SIG-M5 treated with dmso at 0.1 percent for 504 hours (cell line): ENCODE measurements around the gene CPSF7.
"Not testable (repeated sequence)": the region's sequence is repeated elsewhere in the genome, so short reads cannot be mapped to it uniquely, and the experiment has no call there.

ENCODE experiments used
- DNase-seq: peaks from one replicate; lab custom pipeline; 2025; ENCODE audit not compliant: unreplicated experiment; lab: John Stamatoyannopoulos, UW

Gene CPSF7

GRCh38 chr11:61384271-61385242, 45.2 kb downstream of the CPSF7 start:
- peak; percentile 16 for DNase-seq

- DNase-seq: not testable (repeated sequence)
Observed at GRCh38 chr11:61383859-61384258, 45.9 kb downstream of the CPSF7 start.

GRCh38 chr11:61380884-61381283, 48.9 kb downstream of the CPSF7 start:
- no peak for DNase-seq

DNA sequence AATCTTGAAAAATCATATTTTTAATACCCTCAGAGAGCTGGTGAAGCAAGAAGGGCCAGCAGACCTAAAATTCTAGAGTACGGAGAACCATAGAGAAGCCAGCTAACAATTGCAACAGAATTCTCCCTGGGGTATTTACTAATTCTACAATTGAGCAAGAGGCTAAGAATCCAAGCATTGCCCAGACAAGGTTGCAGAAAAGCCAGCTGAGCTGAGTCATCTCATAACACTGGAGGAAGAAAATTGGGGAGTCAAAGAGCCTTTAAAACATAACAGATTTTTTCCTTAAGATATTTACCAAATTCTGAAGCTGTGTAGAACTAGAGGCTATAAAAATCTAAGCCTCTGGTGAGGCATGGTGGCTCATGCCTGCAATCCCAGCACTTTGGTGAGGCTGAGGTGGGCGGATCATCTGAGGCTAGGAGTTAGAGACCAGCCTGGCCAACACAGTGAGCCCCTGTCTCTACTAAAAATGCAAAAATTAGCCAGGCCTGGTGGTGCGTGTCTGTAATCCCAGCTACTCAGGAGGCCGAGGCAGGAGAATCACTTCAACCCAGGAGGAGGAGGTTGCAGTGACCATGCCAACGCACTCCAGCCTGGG, 51.0 kb downstream of the CPSF7 start:
- peak; percentile 95 for DNase-seq

DNA sequence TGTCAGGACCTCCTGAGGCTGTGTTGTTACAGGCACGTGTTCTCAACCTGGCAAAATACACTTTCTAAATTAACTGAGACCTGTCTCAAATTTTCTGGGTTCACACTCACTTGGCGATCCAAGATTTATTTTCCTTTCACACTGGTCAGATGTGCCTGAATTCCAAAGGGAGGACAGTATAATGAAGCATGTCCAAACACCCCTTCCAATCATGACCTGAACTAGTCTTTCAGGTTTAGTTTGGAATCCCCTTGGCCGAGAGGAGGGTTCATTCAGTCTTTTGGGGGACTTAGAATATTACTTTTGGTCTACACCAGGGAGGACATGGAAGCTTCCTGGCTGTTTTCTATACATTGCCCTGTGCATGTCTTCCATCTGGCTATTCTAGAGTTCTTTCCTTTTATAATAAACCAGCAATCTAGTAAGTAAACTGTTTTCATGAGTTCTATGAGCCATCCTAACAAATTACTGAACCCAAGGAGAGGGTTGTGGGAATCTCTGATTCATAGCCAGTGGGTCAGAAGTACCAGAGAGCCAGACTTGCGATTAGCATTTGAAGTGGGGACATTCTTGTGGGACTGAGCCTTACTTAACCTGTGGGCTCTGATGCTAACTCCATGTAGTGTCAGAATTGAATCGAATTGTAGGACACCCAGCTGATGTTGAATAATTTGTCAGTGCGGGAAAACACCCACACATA, 52.2 kb downstream of the CPSF7 start:
- DNase-seq: no peak

DNA sequence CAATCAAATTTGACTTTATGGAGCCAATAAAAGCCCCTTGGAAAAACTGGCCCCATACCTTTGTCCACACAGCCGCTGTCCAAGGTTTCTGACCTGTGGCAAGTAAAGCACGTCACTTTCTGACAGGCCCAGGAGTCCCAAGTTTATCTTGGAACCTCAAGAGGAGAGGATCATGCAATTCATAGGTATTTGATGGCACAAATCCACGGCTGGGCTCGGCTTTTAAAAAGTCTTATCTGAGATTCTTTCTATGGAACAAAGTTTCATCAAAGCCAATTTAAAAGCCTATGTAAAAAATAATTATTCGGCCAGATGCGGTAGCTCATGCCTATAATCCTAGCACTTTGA, 54.0 kb downstream of the CPSF7 start:
- no peak for DNase-seq

DNA sequence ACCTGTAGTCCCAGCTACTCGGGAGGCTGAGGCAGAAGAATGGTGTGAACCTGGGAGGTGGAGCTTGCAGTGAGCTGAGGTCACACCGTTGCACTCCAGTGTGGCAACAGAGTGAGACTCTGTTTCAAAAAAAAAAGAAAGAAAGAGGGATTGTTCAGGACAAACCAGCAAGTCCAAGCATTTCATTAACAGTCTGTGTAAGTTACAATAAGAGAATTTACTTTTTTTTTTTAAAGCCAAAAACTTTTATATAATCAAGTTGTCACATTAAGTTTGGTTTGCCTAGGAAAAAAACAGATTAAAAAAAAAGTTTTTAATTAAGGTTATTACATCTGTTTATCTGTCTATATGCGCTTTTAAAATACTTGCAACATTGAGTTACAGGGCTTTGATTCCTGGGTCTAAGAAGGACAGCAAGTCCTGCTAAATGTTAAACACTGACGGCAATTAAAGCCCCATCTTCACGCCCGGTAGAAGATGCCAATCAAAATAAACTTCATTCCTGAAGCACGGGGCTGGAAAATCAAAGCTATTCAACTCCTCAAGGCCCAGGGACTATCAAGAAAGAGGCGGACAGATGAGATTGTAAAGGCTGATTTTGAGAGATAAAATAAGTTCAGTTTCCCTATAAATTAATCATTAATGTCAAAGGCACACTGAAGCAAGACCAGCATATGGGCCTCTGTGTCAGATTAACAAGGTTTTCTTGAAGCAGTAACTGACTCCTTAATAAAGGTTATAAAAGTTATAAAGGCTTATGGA, 56.9 kb downstream of the CPSF7 start:
- no peak for DNase-seq

- DNase-seq: no peak
Observed at GRCh38 chr11:61370349-61371005, 59.3 kb downstream of the CPSF7 start.

- no peak for DNase-seq
Observed at GRCh38 chr11:61369372-61370348, 60.1 kb downstream of the CPSF7 start.

GRCh38 chr11:61368646-61369045, 61.1 kb downstream of the CPSF7 start:
- no peak for DNase-seq

DNA sequence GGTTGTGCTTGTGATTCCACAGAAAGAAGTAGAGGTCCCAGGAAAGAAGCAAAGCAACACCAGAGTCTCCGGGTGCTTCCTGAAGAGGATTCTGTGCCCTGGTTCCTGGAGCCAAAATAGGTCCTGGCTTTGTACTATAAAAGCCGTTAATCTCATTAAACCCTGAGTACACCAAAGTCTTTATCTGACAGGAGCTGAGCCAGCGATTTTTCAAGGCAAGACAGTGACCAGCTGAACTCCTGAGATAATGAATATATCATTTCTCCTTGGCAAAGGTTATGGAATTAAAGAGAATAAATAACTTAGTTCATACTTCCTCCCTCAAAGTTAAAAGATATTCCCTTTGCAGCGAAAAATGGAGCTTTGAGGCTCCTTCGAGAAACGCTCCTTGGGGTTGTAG, 62.4 kb downstream of the CPSF7 start:
- no peak for DNase-seq

GRCh38 chr11:61364012-61364675, 65.6 kb downstream of the CPSF7 start:
- no peak for DNase-seq

DNA sequence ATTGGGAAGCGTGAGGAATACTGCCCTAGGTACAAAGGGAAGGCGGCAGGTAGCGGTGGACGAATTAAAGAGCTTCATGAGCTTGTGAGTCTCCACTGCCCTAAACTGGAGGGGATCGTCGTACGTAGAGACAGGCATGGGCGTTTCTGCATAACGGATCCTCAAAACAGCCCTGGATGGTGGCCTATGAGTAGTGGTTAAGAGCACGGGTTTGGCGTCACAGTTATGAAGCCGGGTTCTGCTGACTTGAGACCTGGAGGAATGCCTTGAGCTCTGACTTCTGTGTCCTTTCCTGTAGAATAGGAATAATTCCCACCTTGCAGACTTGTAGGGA, 67.3 kb downstream of the CPSF7 start:
- peak; percentile 54 for DNase-seq

DNA sequence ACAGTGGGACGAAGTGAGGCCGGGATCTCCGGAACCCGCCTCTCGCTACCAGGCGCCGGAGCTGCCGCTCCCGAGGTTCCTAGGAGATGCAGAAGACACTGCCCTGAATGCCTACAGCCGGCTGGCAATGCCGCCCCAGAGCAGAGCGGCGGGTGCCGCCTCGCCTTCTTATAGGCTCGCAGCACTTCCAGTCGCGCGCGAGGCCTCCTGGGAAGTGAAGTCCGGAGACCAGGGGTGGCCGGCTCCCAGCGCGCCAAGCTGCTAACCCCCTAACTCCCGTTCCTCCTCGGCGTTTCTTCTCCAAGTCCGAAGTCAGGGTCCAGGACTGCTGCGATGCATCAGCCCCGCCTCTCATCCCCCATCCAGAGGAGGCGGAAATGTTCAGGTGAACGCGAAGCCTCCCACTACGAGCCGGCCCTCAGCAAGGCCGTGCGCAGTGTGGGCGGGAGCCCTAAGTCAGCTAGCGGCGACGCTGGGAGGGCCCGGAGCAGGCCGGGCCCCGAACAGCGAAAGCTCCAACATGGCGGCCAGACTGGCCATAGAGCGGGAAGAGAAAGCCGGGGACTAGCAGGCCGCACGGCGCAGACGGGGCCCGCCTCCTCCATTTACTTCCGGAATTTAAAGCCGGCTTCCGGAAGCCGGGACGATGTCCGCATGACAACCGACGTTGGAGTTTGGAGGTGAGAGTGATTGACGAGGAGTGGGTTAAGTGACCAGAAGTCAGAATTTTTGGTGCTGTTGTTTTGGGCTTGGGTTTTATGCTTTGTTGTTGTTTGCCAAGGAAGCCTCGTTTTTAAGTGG, 67.8 kb downstream of the CPSF7 start, which contains the start of the genes CYB561A3 and TMEM138:
Gene CYB561A3, minus strand, starts transcription at position 142 of the 801 bp plus-strand sequence. CDS start 5,169 bp downstream, outside the sequence.
Gene TMEM138, plus strand, starts transcription at position 634 of the 801 bp plus-strand sequence. CDS start 2,017 bp downstream, outside the sequence.
- peak; percentile 95 for DNase-seq

DNA sequence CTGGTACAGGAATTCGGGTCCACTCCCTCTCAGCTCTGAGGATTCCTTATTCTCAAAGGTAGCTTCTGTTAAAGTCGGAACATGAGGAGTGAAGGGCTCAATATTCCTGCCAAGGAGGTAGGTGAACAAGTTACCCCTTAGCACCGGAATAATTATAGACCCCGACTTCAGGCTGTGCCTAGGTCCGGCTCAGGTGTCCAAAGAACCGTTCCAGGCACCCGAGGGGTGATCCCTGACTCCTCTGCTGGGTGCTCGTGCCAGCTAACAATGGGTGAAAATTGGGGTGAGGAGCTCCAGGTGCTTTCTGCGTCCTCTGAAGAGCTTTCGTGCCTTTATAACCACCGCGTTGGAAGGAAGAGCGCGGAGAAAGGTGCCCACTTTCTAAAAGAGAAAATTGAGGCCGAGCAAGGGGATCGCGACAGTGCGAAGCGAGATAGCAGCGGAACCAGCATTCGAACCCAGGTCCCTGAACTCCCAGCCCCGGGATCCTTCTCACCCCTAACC, 68.5 kb downstream of the CPSF7 start:
- no peak for DNase-seq

GRCh38 chr11:61359516-61359915, 70.3 kb downstream of the CPSF7 start:
- DNase-seq: no peak

- no peak for DNase-seq
Observed at GRCh38 chr11:61358566-61358965, 71.2 kb downstream of the CPSF7 start.

DNA sequence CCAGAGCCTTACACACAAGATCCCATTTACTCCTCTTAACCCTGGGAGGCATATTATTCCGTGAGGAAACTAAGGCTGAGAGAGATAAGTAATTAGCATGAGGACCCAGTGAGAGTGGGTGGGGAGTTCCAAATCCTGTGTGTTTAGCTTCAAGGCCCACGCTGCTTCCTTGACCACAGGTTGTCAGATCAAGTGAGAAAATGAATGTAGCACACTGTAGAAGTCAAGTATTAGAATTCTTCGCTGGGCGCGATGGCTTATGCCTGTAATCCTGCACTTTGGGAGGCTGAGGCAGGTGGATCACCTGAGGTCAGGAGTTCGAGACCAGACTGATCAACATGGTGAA, 71.9 kb downstream of the CPSF7 start:
- DNase-seq: no peak
